HepG2 (cell line): ENCODE results near the gene RNU7-1. TPM values are rescaled to one million over a fixed set of nuclear protein-coding genes. Genes with fewer than 3 reads are reported as not detected.
A peak's percentile ranks its signal among the peaks of the same experiment; 100 is the strongest.

Experiments used
- BCLAF1 ChIP-seq: fragments of 450-650 bp; IDR thresholded peaks from 2 replicates; pipeline ENCODE4 v1.6.1; 2017; ENCODE audit warnings: mild to moderate bottlenecking
- CAMTA2 ChIP-seq: sonication (generic); formaldehyde crosslinking; IDR thresholded peaks from 2 replicates; pipeline ENCODE4 v1.4.0; 2020; ENCODE audit warnings: mild to moderate bottlenecking, missing genetic modification reagents, borderline replicate concordance
- CHCHD3 ChIP-seq: sonication (generic); formaldehyde crosslinking; IDR thresholded peaks from 2 replicates; pipeline ENCODE4 v1.8.0; 2022; ENCODE audit warnings: mild to moderate bottlenecking, missing genetic modification reagents, moderate library complexity
- DDIT3 ChIP-seq: sonication (generic); formaldehyde crosslinking; IDR thresholded peaks from 2 replicates; pipeline ENCODE4 v1.4.0; 2020; ENCODE audit warnings: mild to moderate bottlenecking, missing genetic modification reagents
- ELF1 ChIP-seq: sonication (generic); formaldehyde crosslinking; IDR thresholded peaks from 2 replicates; pipeline ENCODE4 v1.4.0; 2020; ENCODE audit warnings: missing genetic modification reagents
- GATAD2A ChIP-seq: IDR thresholded peaks from 2 replicates; pipeline ENCODE4 v1.6.1; 2016
- HBP1 ChIP-seq: IDR thresholded peaks from 2 replicates; pipeline ENCODE4 v1.6.1; 2016; ENCODE audit warnings: low read depth, control low read depth
- KLF11 ChIP-seq: IDR thresholded peaks from 2 replicates; pipeline ENCODE4 v1.6.1; 2016; ENCODE audit warnings: missing compliant biosample characterization
- RBFOX2 ChIP-seq: fragments of 200-400 bp; formaldehyde crosslinking; IDR thresholded peaks from 2 replicates; pipeline ENCODE4 v1.6.1; 2017; ENCODE audit warnings: low read depth, mild to moderate bottlenecking, low read length
- SETDB1 ChIP-seq: sonication (generic); formaldehyde crosslinking; IDR thresholded peaks from 2 replicates; pipeline ENCODE4 v1.5.1; 2020; ENCODE audit warnings: missing genetic modification reagents, mild to moderate bottlenecking, borderline replicate concordance
- SMAD1 ChIP-seq: sonication (generic); formaldehyde crosslinking; IDR thresholded peaks from 2 replicates; pipeline ENCODE4 v1.4.0; 2020; ENCODE audit warnings: missing genetic modification reagents, low read depth, mild to moderate bottlenecking, borderline replicate concordance
- TBL1XR1 ChIP-seq: fragments of 150-350 bp; IDR thresholded peaks from 2 replicates; pipeline ENCODE4 v1.6.1; 2014; ENCODE audit warnings: borderline replicate concordance, low read length; ENCODE audit not compliant: partially characterized antibody
- THAP8 ChIP-seq: sonication (generic); formaldehyde crosslinking; IDR thresholded peaks from 2 replicates; pipeline ENCODE4 v1.5.1; 2020; ENCODE audit warnings: missing genetic modification reagents, mild to moderate bottlenecking, borderline replicate concordance
- ZBTB39 ChIP-seq: sonication (generic); formaldehyde crosslinking; IDR thresholded peaks from 2 replicates; pipeline ENCODE4 v1.5.0; 2020; ENCODE audit warnings: missing genetic modification reagents
- ZNF773 ChIP-seq: sonication (generic); formaldehyde crosslinking; IDR thresholded peaks from 2 replicates; pipeline ENCODE4 v1.4.0; 2020; ENCODE audit warnings: missing genetic modification reagents, borderline replicate concordance
- ZNF839 ChIP-seq: sonication (generic); formaldehyde crosslinking; IDR thresholded peaks from 2 replicates; pipeline ENCODE4 v1.4.0; 2020; ENCODE audit warnings: missing genetic modification reagents, mild to moderate bottlenecking, borderline replicate concordance
- ZNF883 ChIP-seq: sonication (generic); formaldehyde crosslinking; IDR thresholded peaks from 2 replicates; pipeline ENCODE4 v1.5.1; 2020; ENCODE audit warnings: mild to moderate bottlenecking, missing genetic modification reagents; ENCODE audit errors: not compliant biosample characterization
- ZSCAN21 ChIP-seq: sonication (generic); formaldehyde crosslinking; IDR thresholded peaks from 2 replicates; pipeline ENCODE4 v1.8.0; 2022; ENCODE audit warnings: mild to moderate bottlenecking, missing genetic modification reagents, moderate library complexity, borderline replicate concordance
- ZSCAN5A ChIP-seq: sonication (generic); formaldehyde crosslinking; IDR thresholded peaks from 2 replicates; pipeline ENCODE4 v1.8.0; 2022; ENCODE audit warnings: mild to moderate bottlenecking, missing genetic modification reagents, borderline replicate concordance
- polyA plus RNA-seq, 8 experiments: library from polyadenylated mRNA; depleted of rRNA in 3 of 8; stranded (reverse) in 7 of 8; unstranded in 1 of 8; fragments of >200 nt; fragmentation: Illumina TruSeq in 4 of 8; extraction: Trizol in 4 of 8; gene quantifications; 2 replicates each; pipeline versions ENCODE4 v1.2.1 to v1.2.3, GENCODE V29; 2011 to 2016; ENCODE audit warnings: low read depth in 4 of 8, missing spikeins in 1 of 8, mixed read lengths in 1 of 8; ENCODE audit not compliant: insufficient read depth in 1 of 8
- total RNA-seq, 5 experiments: library from RNA; depleted of rRNA; stranded (reverse); fragments of >200 nt; fragmentation: Illumina TruSeq; extraction: Trizol; gene quantifications; 2 replicates each; pipeline ENCODE4 v1.2.3, GENCODE V29; 2016; ENCODE audit warnings: low read depth in 1 of 5

The RNU7-1 gene
- total and polyA plus RNA-seq, 2 of the 13 experiments (the other 11 are each of a cell fraction or from before 2014, with no cell fraction given): not detected

- TF ChIP-seq ZNF839 (CRISPR knock-in tag) (peak; percentile 87; the same call in 1 of the 2 replicates), CHCHD3 (CRISPR knock-in tag) (peak; percentile 42; the same call in 1 of the 2 replicates), SETDB1 (no peak), ELF1 (CRISPR knock-in tag) (peak; percentile 89), GATAD2A (CRISPR knock-in tag) (peak; percentile 80), RBFOX2 (peak; percentile 95), ZNF773 (0 out of 2 replicates have a peak, but pooled peaks have one; percentile 71), ZBTB39 (CRISPR knock-in tag) (no peak), THAP8 (CRISPR knock-in tag) (no peak), SMAD1 (CRISPR knock-in tag) (peak; percentile 88; the same call in 1 of the 2 replicates), HBP1 (CRISPR knock-in tag) (0 out of 2 replicates have a peak, but pooled peaks have one; percentile 59), ZSCAN21 (CRISPR knock-in tag) (peak; percentile 82; the same call in 1 of the 2 replicates), TBL1XR1 (peak; percentile 40), DDIT3 (CRISPR knock-in tag) (peak; percentile 86; the same call in 1 of the 2 replicates), BCLAF1 (no peak), ZNF883 (CRISPR knock-in tag) (peak; percentile 69), KLF11 (CRISPR knock-in tag) (0 out of 2 replicates have a peak, but pooled peaks have one; percentile 38), CAMTA2 (CRISPR knock-in tag) (no peak), ZSCAN5A (0 out of 2 replicates have a peak, but pooled peaks have one; percentile 76)
Observed at GRCh38 chr12:6937481-6938352, 5.9 kb upstream of the RNU7-1 start (continued).
